ENCODE data around the gene DGAT2L6.

DGAT2L6 gene

DNA sequence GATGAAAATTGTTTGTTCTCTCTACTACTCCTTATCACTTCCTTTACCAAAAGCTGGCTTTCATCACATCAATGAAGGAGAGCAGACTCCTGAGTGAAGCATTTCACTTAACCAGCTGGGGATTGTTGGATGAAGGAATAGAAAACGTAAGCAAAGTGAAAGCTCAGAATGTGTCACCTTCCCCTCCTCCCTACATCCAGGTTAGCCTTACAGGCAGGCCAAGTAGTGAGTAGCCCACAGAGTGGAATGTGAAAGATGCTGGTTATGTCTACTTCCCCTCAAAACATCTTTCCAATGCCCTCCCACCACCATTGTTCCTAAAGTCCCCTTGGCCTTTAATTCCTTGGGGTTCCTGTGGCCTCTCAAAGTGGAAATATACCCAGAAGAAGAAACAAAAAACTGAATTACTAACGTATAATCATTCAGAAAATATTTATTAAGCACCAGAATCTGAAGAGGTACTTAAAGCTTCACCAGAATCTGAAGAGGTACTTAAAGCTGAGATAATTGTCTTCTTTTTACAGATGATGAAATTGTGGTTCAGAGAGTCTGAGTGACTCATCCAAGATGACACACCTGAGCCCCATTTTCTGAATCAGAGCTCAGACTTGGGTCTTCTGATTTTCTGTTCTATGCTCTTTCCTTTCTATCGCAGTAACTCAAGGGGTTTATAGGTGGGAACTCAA lies 76.2 kb downstream of the DGAT2L6 start:
- TF ChIP-seq ZFX (IDR thresholded peaks at IDR 0.05) (no peak), CTCF (conservative IDR thresholded peaks at IDR 0.05) (no peak)
- no peak overlapping the region for H3K27ac ChIP-seq

DNA sequence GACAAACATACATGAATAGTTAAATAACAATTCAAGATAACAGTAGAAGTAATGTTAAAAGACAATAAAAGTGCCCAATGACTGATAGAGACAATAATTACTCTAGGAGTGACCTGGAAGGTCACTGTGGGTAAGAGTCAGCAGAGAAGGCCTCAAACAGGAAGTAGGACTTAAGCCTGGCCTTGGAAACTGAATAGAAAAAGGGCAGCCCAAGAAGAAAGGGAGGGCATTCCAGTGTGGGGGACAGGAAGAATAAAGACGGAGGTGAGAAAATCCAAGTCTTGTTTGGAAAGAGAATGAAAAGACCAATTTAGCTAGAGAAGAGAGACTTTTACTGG lies 76.7 kb downstream of the DGAT2L6 start:
- no peak for TF ChIP-seq CTCF (conservative IDR thresholded peaks at IDR 0.05)
- no peak for TF ChIP-seq ZFX (IDR thresholded peaks at IDR 0.05)
- H3K27ac ChIP-seq: no peak overlapping the region

DNA sequence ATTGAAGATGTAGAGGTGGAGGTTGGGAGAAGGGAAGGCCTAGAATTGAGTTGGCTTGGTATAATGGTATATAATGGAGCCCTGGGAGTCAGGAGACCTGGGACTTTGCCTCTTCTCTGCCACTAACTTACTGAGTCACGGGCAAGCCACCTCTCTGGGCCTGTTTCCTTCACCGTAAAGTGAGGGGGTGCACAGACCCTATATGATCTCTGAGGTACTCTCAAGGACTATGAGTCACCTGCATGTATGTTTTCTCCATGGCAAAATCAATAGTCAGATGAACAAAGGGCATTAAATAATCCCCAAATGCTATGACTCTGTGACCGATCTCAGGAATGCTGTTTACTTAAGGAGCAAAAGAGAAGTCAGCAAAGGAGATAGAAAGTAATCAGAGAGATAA lies 77.6 kb downstream of the DGAT2L6 start:
- TF ChIP-seq CTCF (conservative IDR thresholded peaks at IDR 0.05) (no peak), ZFX (IDR thresholded peaks at IDR 0.05) (no peak)
- no peak overlapping the region for H3K27ac ChIP-seq

Measured in C4-2B (cell line).